Right lobe of liver (tissue), 6 donors: ENCODE results near the gene SHOC2. TPM values are rescaled to one million over a fixed set of nuclear protein-coding genes. Genes with fewer than 3 reads are reported as not detected.

Experiments used
- ATAC-seq, 4 donors: fragments of 200-7000 bp; cut with Tn5 transposase; one replicate each; pipeline ENCODE4 v1.9.1; 2020; ENCODE audit warnings: mild to moderate bottlenecking in 4 of 4, moderate library complexity in 4 of 4
- DNase-seq, 3 donors: peaks; one replicate each; pipeline ENCODE4 v3.0.0-alpha.2; 2020
- H3K27ac ChIP-seq, 3 donors: fragments of 200-600 bp; one replicate each; pipeline ENCODE4 v1.8.0; 2022
- H3K27me3 ChIP-seq, 2 donors: fragments of 200-600 bp; one replicate each; pipeline ENCODE4 v1.8.0; 2022
- H3K36me3 ChIP-seq, 4 donors: fragments of 200-600 bp; sonication (generic) in 1 of 4; one replicate each; pipeline versions ENCODE4 v1.5.1 to v1.8.0; 2017 to 2022; ENCODE audit warnings: control low read depth in 1 of 4
- H3K4me1 ChIP-seq, 4 donors: fragments of 200-600 bp; sonication (generic) in 1 of 4; one replicate each; pipeline versions ENCODE4 v1.5.1 to v1.8.0; 2017 to 2022; ENCODE audit warnings: control low read depth in 1 of 4
- H3K4me3 ChIP-seq, 3 donors: fragments of 200-600 bp; one replicate each; pipeline ENCODE4 v1.8.0; 2022
- H3K9me3 ChIP-seq, 4 donors: fragments of 200-600 bp; sonication (generic) in 1 of 4; one replicate each; pipeline versions ENCODE4 v1.5.1 to v1.8.0; 2017 to 2022; ENCODE audit warnings: control low read depth in 1 of 4
- CTCF ChIP-seq, 4 donors: fragments of 200-600 bp in 3 of 4; fragments of 450-650 bp in 1 of 4; IDR thresholded peaks; one replicate each; pipeline versions ENCODE4 v1.5.1 to v1.8.0; 2016 to 2022; ENCODE audit warnings: antibody characterized with exemption in 4 of 4, mild to moderate bottlenecking in 2 of 4
- POLR2A ChIP-seq: fragments of 450-650 bp; IDR thresholded peaks from one replicate; pipeline ENCODE4 v1.6.1; 2017; ENCODE audit warnings: antibody characterized with exemption, mild to moderate bottlenecking
- WGBS: methylation state at CpG from one replicate; pipeline ENCODE4 v1.1.6; 2018; ENCODE audit warnings: low coverage, low lambda C conversion rate; ENCODE audit not compliant: insufficient coverage; ENCODE audit errors: missing lambda C conversion rate; 5-methylcytosine and 5-hydroxymethylcytosine counted together
- intact Hi-C, 2 donors: fragments of 100-400 bp; cut with DNase I; formaldehyde crosslinking; loops; one replicate each; pipeline versions ENCODE4 v1.11.2 to v1.14.1; 2022
- total RNA-seq, 6 experiments: library from RNA; depleted of rRNA in 2 of 6; stranded (reverse); fragments of >200 nt in 2 of 6; fragmentation: NEBNext Ultra II Directional in 3 of 6; extraction: Animal tissue kit (Norgen Biotek cat#: 25700) in 3 of 6; gene quantifications; one replicate each; pipeline versions ENCODE4 v1.1.0 to v1.2.4, GENCODE V29; 2016 to 2023
- donor health status: DM: no; HTN: yes; CAD: no.
- donor health status: DM: no; HTN: no; CAD: no.
- donor health status: DM: no; HTN: no; CAD: no.
- donor health status: DM: no; HTN: yes; CAD: no.
- donor health status: DM: no; HTN: yes; CAD: no.

Gene SHOC2
- total RNA-seq, 6 experiments from 2014 or later, result 16.0 to 28.6 (median 22.2) TPM

GRCh38 chr10:111007486-111007885 is 88.1 kb downstream of the SHOC2 start:
- ATAC-seq (no peak), DNase-seq (no peak)
- WGBS, result 88% methylated on average over 2 of the region's 2 CpGs
- H3K27me3 ChIP-seq, result no peaks in the 10 kb centered on the region
- H3K4me3 ChIP-seq, result no peak overlapping the region
- no peak for TF ChIP-seq CTCF (IDR thresholded peaks at IDR 0.05)
- TF ChIP-seq POLR2A, result no peak
- H3K27ac ChIP-seq, result no peak overlapping the region
- no peaks in the 10 kb centered on the region for H3K4me1 ChIP-seq
- no peaks in the 10 kb centered on the region for H3K9me3 ChIP-seq
- H3K36me3 ChIP-seq, result peaks cover 0 to 11% (median 9%) of the 10 kb centered on the region in 4 donors
- intact Hi-C loops, result no loop called here

- intact Hi-C loops, result no loop called here
- no peaks in the 10 kb centered on the region for H3K9me3 ChIP-seq
- DNase-seq, result no peak
- H3K27me3 ChIP-seq, result no peaks in the 10 kb centered on the region
- WGBS, result 72% methylated on average over 1 of the region's 1 CpG
- H3K27ac ChIP-seq, result no peak overlapping the region
- no peak overlapping the region for H3K4me3 ChIP-seq
- TF ChIP-seq POLR2A, result no peak
- TF ChIP-seq CTCF (IDR thresholded peaks at IDR 0.05), result no peak
- ATAC-seq, result no peak
- no peaks in the 10 kb centered on the region for H3K4me1 ChIP-seq
- peaks cover 0 to 7% (median 2%) of the 10 kb centered on the region in 4 donors for H3K36me3 ChIP-seq
Observed at GRCh38 chr10:111015181-111015580, 95.8 kb downstream of the SHOC2 start.

GRCh38 chr10:111017098-111017497 is 97.7 kb downstream of the SHOC2 start:
- Histone ChIP-seq H3K27ac (no peak overlapping the region), H3K4me1 (no peaks in the 10 kb centered on the region), H3K27me3 (no peaks in the 10 kb centered on the region), H3K4me3 (no peak overlapping the region), H3K36me3 (peaks cover 0 to 3% (median 0%) of the 10 kb centered on the region in 4 donors), H3K9me3 (no peaks in the 10 kb centered on the region)
- ATAC-seq (no peak), DNase-seq (no peak)
- WGBS, result 66% methylated on average over 2 of the region's 2 CpGs
- TF ChIP-seq POLR2A (no peak), CTCF (IDR thresholded peaks at IDR 0.05) (no peak)
- intact Hi-C loops, result no loop called here

GRCh38 chr10:111018021-111018420 is 98.6 kb downstream of the SHOC2 start:
- Histone ChIP-seq H3K36me3 (peaks cover 0 to 3% (median 0%) of the 10 kb centered on the region in 4 donors), H3K4me1 (no peaks in the 10 kb centered on the region), H3K27ac (no peak overlapping the region), H3K9me3 (no peaks in the 10 kb centered on the region), H3K4me3 (no peak overlapping the region), H3K27me3 (no peaks in the 10 kb centered on the region)
- TF ChIP-seq CTCF (IDR thresholded peaks at IDR 0.05) (no peak), POLR2A (no peak)
- ATAC-seq (no peak), DNase-seq (no peak)
- intact Hi-C loops, result no loop called here

- ATAC-seq (no peak), DNase-seq (no peak)
- intact Hi-C loops, result no loop called here
Observed at GRCh38 chr10:111023060-111023459, 103.7 kb downstream of the SHOC2 start.

More at GRCh38 chr10:111023060-111023459, 103.7 kb downstream of the SHOC2 start:
- Histone ChIP-seq H3K4me3 (no peak overlapping the region), H3K36me3 (peaks cover 0 to 3% (median 0%) of the 10 kb centered on the region in 4 donors), H3K27ac (no peak overlapping the region), H3K9me3 (no peaks in the 10 kb centered on the region), H3K27me3 (no peaks in the 10 kb centered on the region), H3K4me1 (no peaks in the 10 kb centered on the region)
- TF ChIP-seq CTCF (IDR thresholded peaks at IDR 0.05), result no peak
- no peak for TF ChIP-seq POLR2A
